Measurements from ENCODE around the gene MRPL27.
A peak's percentile ranks its signal among the peaks of the same experiment; 100 is the strongest.
"Not testable (repeated sequence)": the region's sequence is repeated elsewhere in the genome, so short reads cannot be mapped to it uniquely, and the experiment has no call there.

The MRPL27 gene

DNA sequence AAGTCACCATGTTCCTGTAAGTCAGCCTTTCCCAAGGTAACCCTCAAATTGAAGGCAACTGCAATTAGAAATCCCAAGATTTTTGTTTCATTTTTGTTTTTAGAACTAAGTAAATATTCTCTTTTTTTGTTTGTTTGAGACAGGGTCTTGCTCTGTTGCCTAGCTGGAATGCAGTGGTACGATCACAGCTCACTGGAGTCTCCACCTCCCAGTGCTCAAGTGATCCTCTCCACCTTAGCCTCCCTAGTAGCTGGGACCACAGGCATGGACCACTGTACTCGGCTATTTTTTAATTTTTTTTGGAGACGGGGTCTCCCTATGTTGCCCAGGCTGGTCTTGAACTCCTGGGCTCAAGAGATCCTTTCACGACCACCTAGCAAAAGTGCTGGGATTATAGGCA is 34.9 kb upstream of the MRPL27 start:
- H2AFZ ChIP-seq (ENCODE audit: low read depth, low read length) = no peak overlapping the region
- H3K4me1 ChIP-seq (ENCODE audit: low read length) = peaks cover 15% of the 10 kb centered on the region
- H3K9ac ChIP-seq (ENCODE audit: low read length) = no peak overlapping the region
- no peak overlapping the region for H3K27ac ChIP-seq (ENCODE audit: low read length)
- no peaks in the 10 kb centered on the region for H3K79me2 ChIP-seq (ENCODE audit: low read length)
- TF ChIP-seq, protein P1, sequence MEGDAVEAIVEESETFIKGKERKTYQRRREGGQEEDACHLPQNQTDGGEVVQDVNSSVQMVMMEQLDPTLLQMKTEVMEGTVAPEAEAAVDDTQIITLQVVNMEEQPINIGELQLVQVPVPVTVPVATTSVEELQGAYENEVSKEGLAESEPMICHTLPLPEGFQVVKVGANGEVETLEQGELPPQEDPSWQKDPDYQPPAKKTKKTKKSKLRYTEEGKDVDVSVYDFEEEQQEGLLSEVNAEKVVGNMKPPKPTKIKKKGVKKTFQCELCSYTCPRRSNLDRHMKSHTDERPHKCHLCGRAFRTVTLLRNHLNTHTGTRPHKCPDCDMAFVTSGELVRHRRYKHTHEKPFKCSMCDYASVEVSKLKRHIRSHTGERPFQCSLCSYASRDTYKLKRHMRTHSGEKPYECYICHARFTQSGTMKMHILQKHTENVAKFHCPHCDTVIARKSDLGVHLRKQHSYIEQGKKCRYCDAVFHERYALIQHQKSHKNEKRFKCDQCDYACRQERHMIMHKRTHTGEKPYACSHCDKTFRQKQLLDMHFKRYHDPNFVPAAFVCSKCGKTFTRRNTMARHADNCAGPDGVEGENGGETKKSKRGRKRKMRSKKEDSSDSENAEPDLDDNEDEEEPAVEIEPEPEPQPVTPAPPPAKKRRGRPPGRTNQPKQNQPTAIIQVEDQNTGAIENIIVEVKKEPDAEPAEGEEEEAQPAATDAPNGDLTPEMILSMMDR (IDR thresholded peaks at IDR 0.05; ENCODE audit: low read depth, low read length) = no peak
- no peak for TF ChIP-seq EZH2phosphoT487 (IDR thresholded peaks at IDR 0.05; ENCODE audit: low read depth)
- H3K27me3 ChIP-seq (ENCODE audit: low read depth, low read length) = no peaks in the 10 kb centered on the region
- no peak overlapping the region for H3K4me3 ChIP-seq (ENCODE audit: low read length)
- H3K9me3 ChIP-seq (ENCODE audit: insufficient read depth, low read length) = 0 out of 2 replicates have a peak, but pooled peaks cover 4% of the 10 kb centered on the region
- no peak overlapping the region for H3K4me2 ChIP-seq (ENCODE audit: low read length)
- no peaks in the 10 kb centered on the region for H3K36me3 ChIP-seq (replicated peaks; ENCODE audit: low read depth, low read length)
- no peaks in the 10 kb centered on the region for H4K20me1 ChIP-seq (ENCODE audit: insufficient read depth, low read length)

DNA sequence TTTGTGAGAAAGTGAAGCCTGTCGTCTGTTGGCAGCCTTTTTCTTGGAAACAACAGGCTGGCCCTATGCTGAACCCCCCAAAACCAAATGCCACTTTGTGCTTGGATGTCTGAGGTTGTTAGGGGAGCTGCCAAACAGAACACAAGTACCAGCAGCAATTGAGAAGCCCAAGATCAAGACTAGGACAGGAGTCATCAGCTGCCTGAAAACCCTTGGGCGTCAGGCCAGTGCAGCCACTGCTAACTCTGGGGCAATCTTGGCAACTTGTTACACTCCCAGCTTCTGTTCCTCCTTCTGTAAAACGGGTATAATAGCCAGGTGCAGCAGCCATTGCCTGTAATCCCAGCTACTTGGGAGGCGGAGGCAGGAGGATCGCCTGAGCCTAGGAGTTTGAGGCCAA is 33.6 kb upstream of the MRPL27 start:
- Histone ChIP-seq H3K36me3 (replicated peaks; ENCODE audit: low read depth, low read length) (no peaks in the 10 kb centered on the region), H3K9me3 (ENCODE audit: insufficient read depth, low read length) (no peaks in the 10 kb centered on the region), H2AFZ (ENCODE audit: low read depth, low read length) (0 out of 2 replicates have a peak overlapping the region, but pooled peaks have one; percentile 30), H3K27ac (ENCODE audit: low read length) (no peak overlapping the region), H3K4me3 (ENCODE audit: low read length) (no peak overlapping the region), H3K27me3 (ENCODE audit: low read depth, low read length) (no peaks in the 10 kb centered on the region), H3K4me1 (ENCODE audit: low read length) (peaks cover 6% of the 10 kb centered on the region), H3K79me2 (ENCODE audit: low read length) (no peaks in the 10 kb centered on the region), H3K4me2 (ENCODE audit: low read length) (no peak overlapping the region), H4K20me1 (ENCODE audit: insufficient read depth, low read length) (no peaks in the 10 kb centered on the region), H3K9ac (ENCODE audit: low read length) (no peak overlapping the region)
- TF ChIP-seq, protein P1 (IDR thresholded peaks at IDR 0.05; ENCODE audit: low read depth, low read length) = no peak
- TF ChIP-seq EZH2phosphoT487 (IDR thresholded peaks at IDR 0.05; ENCODE audit: low read depth) = no peak

DNA sequence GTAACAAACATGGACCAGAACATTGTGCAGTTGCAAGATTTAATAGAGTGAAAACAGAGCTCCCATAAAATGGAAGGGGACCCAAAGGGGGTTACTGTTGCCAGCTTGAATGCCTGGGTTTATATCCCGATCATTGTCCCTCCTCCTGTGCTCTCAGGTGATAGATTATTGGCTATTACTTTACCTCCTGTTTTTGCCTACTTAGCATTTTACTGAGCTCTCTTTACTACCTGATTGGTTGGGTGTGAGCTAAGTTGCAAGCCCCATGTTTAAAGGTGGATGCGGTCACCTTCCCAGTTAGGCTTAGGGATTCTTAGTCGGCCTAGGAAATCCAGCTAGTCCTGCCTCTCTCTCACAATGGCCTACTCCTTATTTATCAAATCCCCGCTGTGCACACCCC is 32.4 kb upstream of the MRPL27 start:
- H3K27me3 ChIP-seq (ENCODE audit: low read depth, low read length); H3K4me2 ChIP-seq (ENCODE audit: low read length); H3K27ac ChIP-seq (ENCODE audit: low read length); H3K4me3 ChIP-seq (ENCODE audit: low read length); H3K79me2 ChIP-seq (ENCODE audit: low read length); H2AFZ ChIP-seq (ENCODE audit: low read depth, low read length); H3K9ac ChIP-seq (ENCODE audit: low read length); H4K20me1 ChIP-seq (ENCODE audit: insufficient read depth, low read length); H3K4me1 ChIP-seq (ENCODE audit: low read length); H3K36me3 ChIP-seq (replicated peaks; ENCODE audit: low read depth, low read length); H3K9me3 ChIP-seq (ENCODE audit: insufficient read depth, low read length): not testable (repeated sequence)

DNA sequence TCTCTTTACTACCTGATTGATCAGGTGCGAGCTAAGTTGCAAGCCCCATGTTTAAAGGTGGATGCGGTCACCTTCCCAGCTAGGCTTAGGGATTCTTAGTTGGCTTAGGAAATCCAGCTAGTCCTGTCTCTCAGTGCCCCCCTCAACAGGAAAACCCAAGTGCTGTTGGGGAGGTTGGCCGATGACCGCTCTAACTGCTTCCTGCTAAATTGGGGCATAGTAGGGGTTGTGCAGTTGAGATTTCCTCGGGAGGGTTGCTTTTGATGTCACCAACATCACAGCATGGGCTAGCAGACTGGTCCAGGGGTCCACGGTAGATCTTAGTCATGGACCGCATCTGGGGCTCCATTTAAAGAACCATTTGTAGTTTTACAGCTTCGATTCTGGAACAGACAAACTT is 26.6 kb upstream of the MRPL27 start:
- H3K4me2 ChIP-seq (ENCODE audit: low read length); H2AFZ ChIP-seq (ENCODE audit: low read depth, low read length); H3K27me3 ChIP-seq (ENCODE audit: low read depth, low read length); H3K9me3 ChIP-seq (ENCODE audit: insufficient read depth, low read length); H3K27ac ChIP-seq (ENCODE audit: low read length); H3K9ac ChIP-seq (ENCODE audit: low read length); H3K4me3 ChIP-seq (ENCODE audit: low read length): not testable (repeated sequence)
- H3K4me1 ChIP-seq (ENCODE audit: low read length) = peaks cover 18% of the 10 kb centered on the region
- H3K79me2 ChIP-seq (ENCODE audit: low read length) = peaks cover 30% of the 10 kb centered on the region
- H4K20me1 ChIP-seq (ENCODE audit: insufficient read depth, low read length) = peaks cover 13% of the 10 kb centered on the region; the same call in 1 of the 2 replicates
- H3K36me3 ChIP-seq (replicated peaks; ENCODE audit: low read depth, low read length) = peaks cover 14% of the 10 kb centered on the region

DNA sequence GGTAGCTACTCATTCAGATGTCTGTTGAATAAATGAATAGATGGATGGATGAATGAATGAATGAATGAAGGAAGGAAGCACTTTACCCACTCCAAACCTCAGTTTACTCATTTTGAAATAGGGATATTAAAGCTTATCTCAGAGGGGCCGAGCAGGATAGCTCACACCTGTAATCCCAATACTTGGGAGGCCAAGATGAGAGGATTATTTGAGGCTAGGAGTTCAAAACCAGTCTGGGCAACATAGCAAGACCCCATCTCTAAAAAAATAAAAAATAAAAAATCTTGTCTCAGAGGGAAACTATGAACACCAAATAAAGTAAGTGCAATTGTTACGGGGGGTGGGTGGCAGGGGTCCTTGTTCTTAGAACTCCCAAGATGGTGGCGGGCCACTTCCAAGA is 25.7 kb upstream of the MRPL27 start:
- peaks cover 40% of the 10 kb centered on the region for H3K79me2 ChIP-seq (ENCODE audit: low read length)
- H3K36me3 ChIP-seq (replicated peaks; ENCODE audit: low read depth, low read length) = peaks cover 23% of the 10 kb centered on the region
- H3K4me3 ChIP-seq (ENCODE audit: low read length); H3K27me3 ChIP-seq (ENCODE audit: low read depth, low read length); H3K9ac ChIP-seq (ENCODE audit: low read length); H3K9me3 ChIP-seq (ENCODE audit: insufficient read depth, low read length); H3K27ac ChIP-seq (ENCODE audit: low read length); H3K4me2 ChIP-seq (ENCODE audit: low read length); H2AFZ ChIP-seq (ENCODE audit: low read depth, low read length): not testable (repeated sequence)
- H3K4me1 ChIP-seq (ENCODE audit: low read length) = peaks cover 18% of the 10 kb centered on the region
- peaks cover 13% of the 10 kb centered on the region; the same call in 1 of the 2 replicates for H4K20me1 ChIP-seq (ENCODE audit: insufficient read depth, low read length)
